CD4-positive, alpha-beta T cell treated with Interferon alpha-2 for 1 hour (primary cell): ENCODE results near the gene FIGN.

Experiments
- DNase-seq, 2 donors: peaks; one replicate each; pipeline ENCODE4 v3.0.0-alpha.2; 2020 to 2022

FIGN gene

DNA sequence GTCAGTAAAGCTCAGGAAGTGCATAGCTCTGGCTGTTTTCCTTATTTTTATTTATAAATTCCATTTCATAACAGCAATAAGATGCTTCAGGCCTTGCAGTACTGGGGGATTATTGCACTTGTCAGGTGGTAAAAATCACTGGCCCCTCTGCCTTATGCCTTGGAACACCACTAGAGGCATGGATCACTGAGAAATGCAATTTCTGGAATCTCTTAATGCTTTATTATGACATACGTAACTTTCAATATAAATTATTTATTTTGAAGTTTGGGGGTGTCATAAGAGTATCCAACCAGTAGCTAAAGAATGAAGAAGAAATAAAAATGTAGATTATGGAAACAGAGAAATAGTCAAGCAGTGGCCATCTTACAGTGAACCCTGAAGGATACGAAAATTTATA, 183.1 kb downstream of the FIGN start:
- DNase-seq = no peak

GRCh38 chr2:163551616-163552373, 184.0 kb downstream of the FIGN start:
- DNase-seq = no peak

- DNase-seq = no peak
Measured at GRCh38 chr2:163548970-163549369, 186.8 kb downstream of the FIGN start.
